Progenitor cell of endocrine pancreas (in vitro differentiated cells): ENCODE data around the gene SACM1L. TPM values are rescaled to one million over a fixed set of nuclear protein-coding genes. Genes with fewer than 3 reads are reported as not detected.
"Not testable (repeated sequence)": the region's sequence is repeated elsewhere in the genome, so short reads cannot be mapped to it uniquely, and the experiment has no call there.

ENCODE experiments used
- DNase-seq: peaks from one replicate; pipeline ENCODE4 v3.0.0; 2021; ENCODE audit warnings: low spot score; ENCODE audit not compliant: unreplicated experiment
- H3K27ac Mint-ChIP-seq: 2 replicates; pipeline ENCODE4 v1.8.0; 2021; ENCODE audit warnings: mild to moderate bottlenecking, moderate library complexity, mixed read lengths
- H3K27me3 Mint-ChIP-seq: 2 replicates; pipeline ENCODE4 v1.8.0; 2021; ENCODE audit warnings: mixed read lengths
- H3K36me3 Mint-ChIP-seq: 2 replicates; pipeline ENCODE4 v1.8.0; 2022; ENCODE audit warnings: mixed read lengths; ENCODE audit not compliant: insufficient read depth
- H3K4me1 Mint-ChIP-seq: 2 replicates; pipeline ENCODE4 v1.8.0; 2021; ENCODE audit warnings: low read depth, mixed read lengths
- H3K4me3 Mint-ChIP-seq: 2 replicates; pipeline ENCODE4 v1.8.0; 2021; ENCODE audit warnings: low read depth, mild to moderate bottlenecking, moderate library complexity, mixed read lengths
- H3K9me3 Mint-ChIP-seq: 2 replicates; pipeline ENCODE4 v1.8.0; 2021; ENCODE audit warnings: low read depth, mixed read lengths
- total RNA-seq: library from RNA; stranded (reverse); gene quantifications from 2 replicates; pipeline ENCODE4 v1.2.1, GENCODE V29; 2021
- TF ChIP-seq, protein P1 (sequence below): fragments of 200-600 bp; sonication (generic); IDR thresholded peaks from one replicate; pipeline ENCODE4 v1.5.0; 2021; ENCODE audit warnings: antibody characterized with exemption, mild to moderate bottlenecking; ENCODE audit not compliant: unreplicated experiment

Gene SACM1L
- total RNA-seq, 1 donor from 2014 or later, result 56.7 TPM

- no peaks in the 10 kb centered on the region for H3K27me3 Mint-ChIP-seq
- no peaks in the 10 kb centered on the region for H3K9me3 Mint-ChIP-seq
- TF ChIP-seq, protein P1, sequence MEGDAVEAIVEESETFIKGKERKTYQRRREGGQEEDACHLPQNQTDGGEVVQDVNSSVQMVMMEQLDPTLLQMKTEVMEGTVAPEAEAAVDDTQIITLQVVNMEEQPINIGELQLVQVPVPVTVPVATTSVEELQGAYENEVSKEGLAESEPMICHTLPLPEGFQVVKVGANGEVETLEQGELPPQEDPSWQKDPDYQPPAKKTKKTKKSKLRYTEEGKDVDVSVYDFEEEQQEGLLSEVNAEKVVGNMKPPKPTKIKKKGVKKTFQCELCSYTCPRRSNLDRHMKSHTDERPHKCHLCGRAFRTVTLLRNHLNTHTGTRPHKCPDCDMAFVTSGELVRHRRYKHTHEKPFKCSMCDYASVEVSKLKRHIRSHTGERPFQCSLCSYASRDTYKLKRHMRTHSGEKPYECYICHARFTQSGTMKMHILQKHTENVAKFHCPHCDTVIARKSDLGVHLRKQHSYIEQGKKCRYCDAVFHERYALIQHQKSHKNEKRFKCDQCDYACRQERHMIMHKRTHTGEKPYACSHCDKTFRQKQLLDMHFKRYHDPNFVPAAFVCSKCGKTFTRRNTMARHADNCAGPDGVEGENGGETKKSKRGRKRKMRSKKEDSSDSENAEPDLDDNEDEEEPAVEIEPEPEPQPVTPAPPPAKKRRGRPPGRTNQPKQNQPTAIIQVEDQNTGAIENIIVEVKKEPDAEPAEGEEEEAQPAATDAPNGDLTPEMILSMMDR, result no peak
- peaks cover 4% of the 10 kb centered on the region for H3K36me3 Mint-ChIP-seq
- no peaks in the 10 kb centered on the region for H3K4me1 Mint-ChIP-seq
- DNase-seq, result no peak
- no peak overlapping the region for H3K27ac Mint-ChIP-seq
- H3K4me3 Mint-ChIP-seq, result no peak overlapping the region
These were observed 60.7 kb downstream of the SACM1L start for GRCh38 chr3:45749880-45750279.

- H3K27me3 Mint-ChIP-seq, result no peaks in the 10 kb centered on the region
- H3K9me3 Mint-ChIP-seq, result no peaks in the 10 kb centered on the region
- H3K27ac Mint-ChIP-seq, result no peak overlapping the region
- DNase-seq, result no peak
- TF ChIP-seq, protein P1, result no peak
- H3K36me3 Mint-ChIP-seq, result peaks cover 4% of the 10 kb centered on the region
- H3K4me1 Mint-ChIP-seq, result peaks cover 7% of the 10 kb centered on the region
- no peak overlapping the region for H3K4me3 Mint-ChIP-seq
These were observed 62.5 kb downstream of the SACM1L start for GRCh38 chr3:45751537-45752242.

- H3K27ac Mint-ChIP-seq, result no peak overlapping the region
- DNase-seq, result no peak
- peaks cover 4% of the 10 kb centered on the region for H3K36me3 Mint-ChIP-seq
- no peaks in the 10 kb centered on the region for H3K9me3 Mint-ChIP-seq
- no peak overlapping the region for H3K4me3 Mint-ChIP-seq
- H3K27me3 Mint-ChIP-seq, result no peaks in the 10 kb centered on the region
- H3K4me1 Mint-ChIP-seq, result peaks cover 11% of the 10 kb centered on the region
- TF ChIP-seq, protein P1, result no peak
These were observed 63.9 kb downstream of the SACM1L start for GRCh38 chr3:45753095-45753494.

DNA sequence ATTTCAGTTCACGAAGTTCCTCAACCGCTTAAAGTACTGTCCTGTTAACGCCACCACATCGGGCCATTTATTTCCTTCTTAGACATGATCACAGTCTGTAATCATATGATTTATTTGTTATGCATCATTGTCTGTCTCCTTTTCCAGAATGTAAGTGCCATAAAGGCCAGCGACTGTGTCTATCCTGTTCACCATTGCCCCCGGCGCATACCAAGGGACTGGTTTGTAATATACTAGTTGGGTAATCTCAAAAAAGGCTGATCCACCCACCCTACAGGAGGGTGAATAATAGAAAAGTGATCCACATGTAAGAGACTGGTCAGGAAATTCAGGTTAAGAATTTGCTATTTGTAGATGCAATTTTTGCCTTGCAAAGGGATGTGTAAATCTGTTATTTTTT, 65.3 kb downstream of the SACM1L start:
- H3K4me3 Mint-ChIP-seq, result no peak overlapping the region
- no peaks in the 10 kb centered on the region for H3K9me3 Mint-ChIP-seq
- H3K4me1 Mint-ChIP-seq, result peaks cover 11% of the 10 kb centered on the region
- H3K27ac Mint-ChIP-seq, result no peak overlapping the region
- TF ChIP-seq, protein P1, result no peak
- no peak for DNase-seq
- H3K27me3 Mint-ChIP-seq, result no peaks in the 10 kb centered on the region
- peaks cover 1% of the 10 kb centered on the region for H3K36me3 Mint-ChIP-seq

DNA sequence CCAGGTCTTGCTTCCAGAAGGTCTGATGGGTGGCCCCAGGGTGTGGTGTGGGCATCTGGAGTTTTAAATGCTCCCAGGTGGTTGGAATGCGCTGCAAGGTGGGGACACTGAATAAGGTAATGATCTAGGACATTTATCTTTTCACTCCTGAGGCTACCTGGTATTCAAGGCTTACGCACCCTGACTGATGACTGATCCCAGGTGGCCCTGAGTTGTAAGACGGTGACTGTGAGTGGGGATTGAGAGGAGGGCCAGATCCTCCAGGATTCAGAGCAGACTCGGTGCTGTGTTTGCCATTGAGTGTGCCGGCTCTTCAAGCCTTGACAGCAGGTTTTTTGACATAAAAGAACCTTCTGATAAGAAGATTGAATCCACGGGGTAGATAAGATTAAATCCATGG, 66.9 kb downstream of the SACM1L start:
- DNase-seq, result no peak
- Mint-ChIP-seq H3K27ac (no peak overlapping the region), H3K4me1 (peaks cover 11% of the 10 kb centered on the region), H3K4me3 (no peak overlapping the region), H3K27me3 (peaks cover 5% of the 10 kb centered on the region), H3K9me3 (no peaks in the 10 kb centered on the region), H3K36me3 (peaks cover 1% of the 10 kb centered on the region)
- TF ChIP-seq, protein P1, result no peak

- not testable (repeated sequence) for H3K4me3 Mint-ChIP-seq, H3K9me3 Mint-ChIP-seq, DNase-seq, H3K27me3 Mint-ChIP-seq, H3K36me3 Mint-ChIP-seq
- peaks cover 12% of the 10 kb centered on the region for H3K4me1 Mint-ChIP-seq
- H3K27ac Mint-ChIP-seq, result peak overlapping the region; percentile 46
These were observed 67.9 kb downstream of the SACM1L start for GRCh38 chr3:45757141-45757540.
